HFF-Myc (cell line): ENCODE results near the gene RASL11A.

ENCODE experiments used
- DNase-seq: peaks from one replicate; pipeline ENCODE4 v3.0.0-alpha.2; 2011; ENCODE audit warnings: low read depth; ENCODE audit errors: extremely low read depth
- H3K4me3 ChIP-seq: replicated peaks from 2 replicates; pipeline ENCODE4 v1.5.1; 2011; ENCODE audit warnings: low read depth, mild to moderate bottlenecking, control low read depth, low read length
- TF ChIP-seq, protein P1 (sequence below): IDR thresholded peaks from 2 replicates; pipeline ENCODE4 v1.5.1; 2012; ENCODE audit warnings: mild to moderate bottlenecking, low read depth, low read length, control low read depth; ENCODE audit errors: missing control alignments

Gene RASL11A

DNA sequence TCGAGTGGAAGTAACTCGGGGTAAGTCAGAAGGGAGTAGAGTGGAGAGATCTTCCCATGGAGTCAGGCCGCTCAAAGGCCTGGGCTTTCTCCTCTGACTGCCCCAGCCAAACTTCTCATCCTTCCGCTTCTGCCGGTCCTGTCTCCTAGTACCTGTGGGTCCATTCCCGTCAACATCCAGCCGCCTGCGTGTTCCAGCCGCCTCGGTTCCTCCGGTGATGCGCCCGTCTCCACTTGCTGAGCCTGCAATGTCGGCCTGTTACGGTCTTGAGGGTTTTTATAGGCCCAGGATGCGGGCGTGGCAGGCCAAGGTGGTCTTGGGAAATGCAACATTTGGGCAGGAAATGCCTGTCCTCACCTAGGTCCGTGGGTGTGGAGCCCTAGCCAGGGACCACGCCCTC lies 38.3 kb downstream of the RASL11A start:
- TF ChIP-seq, protein P1, sequence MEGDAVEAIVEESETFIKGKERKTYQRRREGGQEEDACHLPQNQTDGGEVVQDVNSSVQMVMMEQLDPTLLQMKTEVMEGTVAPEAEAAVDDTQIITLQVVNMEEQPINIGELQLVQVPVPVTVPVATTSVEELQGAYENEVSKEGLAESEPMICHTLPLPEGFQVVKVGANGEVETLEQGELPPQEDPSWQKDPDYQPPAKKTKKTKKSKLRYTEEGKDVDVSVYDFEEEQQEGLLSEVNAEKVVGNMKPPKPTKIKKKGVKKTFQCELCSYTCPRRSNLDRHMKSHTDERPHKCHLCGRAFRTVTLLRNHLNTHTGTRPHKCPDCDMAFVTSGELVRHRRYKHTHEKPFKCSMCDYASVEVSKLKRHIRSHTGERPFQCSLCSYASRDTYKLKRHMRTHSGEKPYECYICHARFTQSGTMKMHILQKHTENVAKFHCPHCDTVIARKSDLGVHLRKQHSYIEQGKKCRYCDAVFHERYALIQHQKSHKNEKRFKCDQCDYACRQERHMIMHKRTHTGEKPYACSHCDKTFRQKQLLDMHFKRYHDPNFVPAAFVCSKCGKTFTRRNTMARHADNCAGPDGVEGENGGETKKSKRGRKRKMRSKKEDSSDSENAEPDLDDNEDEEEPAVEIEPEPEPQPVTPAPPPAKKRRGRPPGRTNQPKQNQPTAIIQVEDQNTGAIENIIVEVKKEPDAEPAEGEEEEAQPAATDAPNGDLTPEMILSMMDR, result no peak
- no peak for DNase-seq
- H3K4me3 ChIP-seq, result no peak overlapping the region

DNA sequence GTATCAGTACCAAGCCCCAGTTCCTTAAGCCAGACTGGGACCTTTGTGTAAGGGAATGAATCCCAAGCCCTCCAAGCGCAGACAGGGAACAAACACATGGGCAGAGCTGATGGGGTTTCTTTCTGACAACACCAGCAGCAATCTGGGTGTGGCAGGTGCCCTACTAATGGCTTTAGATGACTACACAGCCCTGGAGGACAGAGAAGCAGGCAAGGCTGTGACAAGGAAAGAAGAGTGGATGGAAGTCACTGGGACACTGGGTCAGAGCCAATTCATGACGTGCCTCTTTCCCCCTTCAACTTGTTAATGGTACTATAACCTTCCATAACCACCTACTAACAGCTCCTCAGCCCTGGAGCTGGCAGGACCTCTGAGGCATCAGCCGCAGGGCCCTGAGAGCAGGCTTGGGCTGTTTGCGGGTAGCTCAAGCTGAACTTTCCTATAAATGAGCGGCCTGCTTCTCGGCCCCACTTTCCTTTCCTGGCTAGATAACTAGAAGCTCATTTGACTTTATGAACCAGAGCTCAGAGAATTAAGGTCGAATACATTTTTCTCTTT lies 38.9 kb downstream of the RASL11A start:
- TF ChIP-seq, protein P1, result no peak
- H3K4me3 ChIP-seq, result no peak overlapping the region
- DNase-seq, result no peak

- no peak overlapping the region for H3K4me3 ChIP-seq
- DNase-seq, result no peak
- TF ChIP-seq, protein P1, result no peak
These were observed 39.5 kb downstream of the RASL11A start for GRCh38 chr13:27309967-27310598.

DNA sequence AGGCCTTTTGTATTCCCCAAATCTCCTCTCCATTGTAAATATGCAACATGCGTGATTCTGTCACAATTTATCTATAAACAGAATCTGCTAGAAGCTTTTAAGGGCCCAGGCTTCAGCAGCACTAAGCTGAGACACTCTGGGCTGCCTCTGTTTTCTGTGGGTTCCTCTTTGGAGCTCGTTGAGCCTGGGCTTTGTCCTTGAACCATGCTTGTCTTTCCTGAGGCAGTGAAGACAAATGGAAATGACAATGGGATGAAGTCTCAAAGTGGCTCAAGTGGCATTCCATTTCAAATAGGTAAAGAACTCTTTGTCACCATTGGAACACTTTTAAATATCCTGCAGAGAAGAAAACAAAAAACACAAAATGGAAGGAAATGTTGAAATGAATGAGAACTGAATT lies 40.3 kb downstream of the RASL11A start:
- H3K4me3 ChIP-seq, result no peak overlapping the region
- no peak for DNase-seq
- TF ChIP-seq, protein P1, result no peak

DNA sequence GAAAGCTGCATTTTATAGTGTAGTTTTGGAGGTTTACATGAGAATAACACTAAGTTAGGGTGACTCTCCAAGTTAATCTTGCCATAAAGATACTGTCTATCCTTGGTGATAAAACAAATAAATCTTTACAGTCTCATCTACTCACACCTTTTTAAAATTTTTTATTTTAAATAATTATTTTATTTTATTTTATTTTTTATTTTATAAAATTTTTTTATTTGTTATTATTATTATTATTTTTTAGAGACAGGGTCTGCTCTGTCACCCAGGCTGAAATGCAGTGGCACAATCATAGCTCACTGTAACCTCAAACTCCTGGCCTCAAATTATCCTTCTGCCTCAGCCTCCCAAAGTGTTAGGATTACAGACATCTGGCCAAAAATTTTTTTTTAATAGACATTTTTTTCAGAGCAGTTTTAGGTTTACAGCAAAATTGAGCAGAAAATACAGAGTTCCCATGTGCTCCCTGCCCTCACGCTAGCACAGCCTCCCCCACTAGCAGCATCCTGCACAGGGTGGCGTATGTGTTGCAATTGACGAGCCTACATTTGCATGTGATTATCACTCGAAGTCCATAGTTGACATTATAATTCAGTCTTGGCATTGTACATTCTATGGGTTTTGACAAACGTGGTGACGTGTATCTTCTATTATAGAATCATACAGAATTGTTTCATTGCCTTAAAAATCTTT lies 41.0 kb downstream of the RASL11A start:
- no peak for DNase-seq
- TF ChIP-seq, protein P1, result no peak
- no peak overlapping the region for H3K4me3 ChIP-seq

DNA sequence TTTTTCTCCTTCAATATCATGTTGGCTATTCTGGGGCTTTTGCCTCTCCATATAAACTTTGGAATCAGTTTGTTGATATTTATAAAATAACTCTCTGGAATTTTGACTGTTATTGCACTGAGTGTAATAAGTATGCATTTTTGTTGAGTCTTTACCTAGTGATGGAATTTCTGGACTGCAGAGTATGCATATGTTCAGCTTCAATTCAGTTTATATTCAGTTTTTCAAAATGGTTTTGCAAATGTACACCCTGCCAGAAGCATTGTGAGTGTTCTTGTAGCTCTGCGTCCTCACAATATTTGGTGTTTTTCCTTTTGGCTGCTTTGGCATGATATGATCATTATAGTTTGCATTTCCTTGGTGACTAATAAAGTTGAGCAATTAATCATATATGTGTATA lies 43.1 kb downstream of the RASL11A start:
- DNase-seq, result no peak
- TF ChIP-seq, protein P1, result no peak
- H3K4me3 ChIP-seq, result no peak overlapping the region
